Activated CD8-positive, alpha-beta memory T cell treated with anti-CD3 and anti-CD28 coated beads, Interleukin-2, amount 50 U/mL, for 24 hours (primary cell): ENCODE data around the gene UFD1.

Experiments
- DNase-seq: peaks from one replicate; pipeline ENCODE4 v3.0.0-alpha.2; 2020; ENCODE audit errors: extremely low read depth

UFD1 gene

GRCh38 chr22:19429950-19430889, 48.8 kb downstream of the UFD1 start:
- DNase-seq: no peak

- DNase-seq: no peak
Observed at GRCh38 chr22:19424186-19424500, 54.9 kb downstream of the UFD1 start.

GRCh38 chr22:19422440-19423301, 56.3 kb downstream of the UFD1 start:
- no peak for DNase-seq

- DNase-seq: no peak
Observed at GRCh38 chr22:19420321-19420720, 58.7 kb downstream of the UFD1 start.

- DNase-seq: no peak
Observed at GRCh38 chr22:19419464-19420178, 59.4 kb downstream of the UFD1 start.

GRCh38 chr22:19419086-19419463, 59.9 kb downstream of the UFD1 start:
- no peak for DNase-seq

- no peak for DNase-seq
Observed at GRCh38 chr22:19412923-19413322, 66.1 kb downstream of the UFD1 start.

- no peak for DNase-seq
Observed at GRCh38 chr22:19412478-19412877, 66.5 kb downstream of the UFD1 start.

- no peak for DNase-seq
Observed at GRCh38 chr22:19411690-19412045, 67.3 kb downstream of the UFD1 start.

- DNase-seq: no peak
Observed at GRCh38 chr22:19410941-19411689, 67.9 kb downstream of the UFD1 start.

- no peak for DNase-seq
Observed at GRCh38 chr22:19407649-19408606, 71.1 kb downstream of the UFD1 start.

GRCh38 chr22:19406846-19407245, 72.1 kb downstream of the UFD1 start:
- no peak for DNase-seq

GRCh38 chr22:19406281-19406811, 72.6 kb downstream of the UFD1 start:
- no peak for DNase-seq

- no peak for DNase-seq
Observed at GRCh38 chr22:19405652-19406051, 73.3 kb downstream of the UFD1 start.

- no peak for DNase-seq
Observed at GRCh38 chr22:19405133-19405532, 73.9 kb downstream of the UFD1 start.

GRCh38 chr22:19404676-19405075, 74.3 kb downstream of the UFD1 start:
- DNase-seq: no peak

GRCh38 chr22:19402642-19403191, 76.3 kb downstream of the UFD1 start:
- no peak for DNase-seq

- DNase-seq: no peak
Observed at GRCh38 chr22:19401483-19401882, 77.5 kb downstream of the UFD1 start.

GRCh38 chr22:19400881-19401280, 78.1 kb downstream of the UFD1 start:
- DNase-seq: no peak
